Measurements from ENCODE around the gene LAG3.

The LAG3 gene

DNA sequence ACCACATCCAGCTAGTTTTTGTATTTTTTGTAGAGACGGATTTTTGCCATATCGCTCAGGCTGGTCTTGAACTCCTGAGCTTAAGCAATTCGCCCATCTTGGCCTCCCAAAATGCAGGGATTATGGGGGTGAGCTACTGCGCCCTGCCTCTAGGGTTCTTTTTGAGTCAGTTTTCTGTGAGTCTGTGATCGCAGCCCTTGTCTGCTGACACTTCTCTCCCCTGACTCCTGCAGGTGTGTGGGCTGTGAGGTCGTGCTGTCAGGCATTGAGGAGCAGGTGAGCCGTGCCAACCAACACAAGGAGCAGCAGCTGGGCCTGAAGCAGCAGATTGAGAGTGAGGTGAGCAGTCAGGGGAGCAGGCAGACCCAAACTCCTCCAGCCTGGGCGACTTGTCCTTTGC, 42.2 kb upstream of the LAG3 start:
- TF ChIP-seq SIN3A (IDR thresholded peaks at IDR 0.05; ENCODE audit: borderline replicate concordance, insufficient read depth, low read length): no peak
- no peak for TF ChIP-seq TAF1 (IDR thresholded peaks at IDR 0.05; ENCODE audit: borderline replicate concordance, insufficient read depth, low read length)
- TF ChIP-seq, protein P1, sequence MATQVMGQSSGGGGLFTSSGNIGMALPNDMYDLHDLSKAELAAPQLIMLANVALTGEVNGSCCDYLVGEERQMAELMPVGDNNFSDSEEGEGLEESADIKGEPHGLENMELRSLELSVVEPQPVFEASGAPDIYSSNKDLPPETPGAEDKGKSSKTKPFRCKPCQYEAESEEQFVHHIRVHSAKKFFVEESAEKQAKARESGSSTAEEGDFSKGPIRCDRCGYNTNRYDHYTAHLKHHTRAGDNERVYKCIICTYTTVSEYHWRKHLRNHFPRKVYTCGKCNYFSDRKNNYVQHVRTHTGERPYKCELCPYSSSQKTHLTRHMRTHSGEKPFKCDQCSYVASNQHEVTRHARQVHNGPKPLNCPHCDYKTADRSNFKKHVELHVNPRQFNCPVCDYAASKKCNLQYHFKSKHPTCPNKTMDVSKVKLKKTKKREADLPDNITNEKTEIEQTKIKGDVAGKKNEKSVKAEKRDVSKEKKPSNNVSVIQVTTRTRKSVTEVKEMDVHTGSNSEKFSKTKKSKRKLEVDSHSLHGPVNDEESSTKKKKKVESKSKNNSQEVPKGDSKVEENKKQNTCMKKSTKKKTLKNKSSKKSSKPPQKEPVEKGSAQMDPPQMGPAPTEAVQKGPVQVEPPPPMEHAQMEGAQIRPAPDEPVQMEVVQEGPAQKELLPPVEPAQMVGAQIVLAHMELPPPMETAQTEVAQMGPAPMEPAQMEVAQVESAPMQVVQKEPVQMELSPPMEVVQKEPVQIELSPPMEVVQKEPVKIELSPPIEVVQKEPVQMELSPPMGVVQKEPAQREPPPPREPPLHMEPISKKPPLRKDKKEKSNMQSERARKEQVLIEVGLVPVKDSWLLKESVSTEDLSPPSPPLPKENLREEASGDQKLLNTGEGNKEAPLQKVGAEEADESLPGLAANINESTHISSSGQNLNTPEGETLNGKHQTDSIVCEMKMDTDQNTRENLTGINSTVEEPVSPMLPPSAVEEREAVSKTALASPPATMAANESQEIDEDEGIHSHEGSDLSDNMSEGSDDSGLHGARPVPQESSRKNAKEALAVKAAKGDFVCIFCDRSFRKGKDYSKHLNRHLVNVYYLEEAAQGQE (IDR thresholded peaks at IDR 0.05; ENCODE audit: insufficient read depth in 1 of 2, low read depth in 2 of 2, low read length in 2 of 2): no peak
- no peak for TF ChIP-seq POLR2AphosphoS5 (IDR thresholded peaks at IDR 0.05; ENCODE audit: low read depth, low read length)
- no peak for TF ChIP-seq FOXP2 (optimal IDR thresholded peaks at IDR 0.05; ENCODE audit: borderline replicate concordance, extremely low read depth, extremely low read length, insufficient read depth)

DNA sequence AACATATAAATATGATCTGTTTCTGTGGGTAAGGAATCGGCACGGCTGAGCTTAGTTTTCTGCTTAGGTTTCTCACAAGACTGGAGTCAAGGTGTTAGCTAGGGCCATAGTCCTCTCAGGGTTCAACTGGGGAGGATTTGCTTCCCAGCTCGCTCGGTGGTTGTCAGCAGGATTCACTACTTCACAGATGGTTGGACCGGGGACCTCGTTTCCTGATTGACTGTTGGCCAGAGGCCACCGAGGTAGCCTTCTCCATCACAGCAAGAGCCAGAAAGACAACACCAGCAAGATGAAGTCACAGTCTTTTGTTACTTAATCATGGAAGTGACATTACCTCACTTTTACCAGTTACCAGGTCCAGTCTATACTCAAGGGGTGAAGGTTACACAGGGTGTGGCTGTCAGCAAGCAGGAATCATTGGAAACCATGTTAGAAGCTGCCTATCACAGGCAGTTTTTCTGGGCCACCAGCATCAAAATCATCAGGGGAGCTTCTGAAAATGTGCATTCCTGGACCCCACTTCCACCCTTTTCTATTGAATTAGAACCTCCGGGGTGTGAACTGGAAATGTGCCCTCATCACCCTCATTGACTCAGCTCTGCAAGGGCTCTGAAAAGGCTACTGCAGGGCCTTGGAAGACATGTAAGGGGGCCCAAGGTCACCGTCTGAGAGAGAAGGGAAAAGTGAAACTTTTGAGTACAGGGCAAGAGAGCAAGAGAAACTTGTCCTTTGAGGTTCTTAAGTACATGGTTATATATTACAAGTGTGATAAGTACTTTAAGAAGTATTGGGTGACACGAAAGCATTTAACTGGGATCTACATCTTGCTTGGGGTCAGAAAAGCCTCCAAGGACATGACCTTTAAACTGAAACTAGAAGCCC, 37.6 kb upstream of the LAG3 start:
- TF ChIP-seq TAF1 (IDR thresholded peaks at IDR 0.05; ENCODE audit: borderline replicate concordance, insufficient read depth, low read length) (no peak), SIN3A (IDR thresholded peaks at IDR 0.05; ENCODE audit: borderline replicate concordance, insufficient read depth, low read length) (no peak), FOXP2 (optimal IDR thresholded peaks at IDR 0.05; ENCODE audit: borderline replicate concordance, extremely low read depth, extremely low read length, insufficient read depth) (no peak), POLR2AphosphoS5 (IDR thresholded peaks at IDR 0.05; ENCODE audit: low read depth, low read length) (no peak)
- TF ChIP-seq, protein P1 (IDR thresholded peaks at IDR 0.05; ENCODE audit: insufficient read depth in 1 of 2, low read depth in 2 of 2, low read length in 2 of 2): no peak

DNA sequence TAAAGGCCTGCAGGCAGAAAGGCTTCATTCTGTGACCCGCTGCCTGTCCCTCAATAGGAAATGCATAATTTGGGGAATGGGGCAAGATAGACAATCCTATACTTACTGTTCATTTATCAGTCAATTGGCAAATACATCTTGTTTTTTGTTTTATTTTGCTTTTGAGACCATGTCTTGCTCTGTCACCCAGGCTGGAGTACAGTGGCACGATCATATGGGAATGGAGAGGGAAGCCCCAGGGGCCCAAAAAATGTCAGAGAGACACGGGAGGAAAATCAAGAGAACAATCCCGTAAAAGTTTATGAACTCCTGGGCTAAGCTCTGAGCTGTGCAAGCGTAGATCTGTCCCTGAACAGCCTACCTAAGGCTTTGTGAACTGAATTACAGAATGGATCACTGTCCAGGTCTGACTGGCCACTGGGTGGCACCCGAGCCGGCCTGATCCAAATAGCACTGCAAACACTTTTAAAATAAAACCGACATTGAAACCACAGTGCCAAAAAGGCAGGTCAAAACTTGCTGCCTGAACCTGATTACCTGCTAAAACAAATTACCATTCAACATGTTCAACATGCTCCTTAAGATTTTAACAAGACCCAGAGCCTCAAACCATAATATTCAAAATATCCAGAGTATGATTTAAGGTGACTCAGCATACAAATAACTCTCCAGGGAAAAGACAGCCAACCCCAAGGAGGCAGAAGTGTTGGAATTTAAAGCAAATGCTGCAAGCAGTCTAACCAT, 36.7 kb upstream of the LAG3 start:
- TF ChIP-seq FOXP2 (optimal IDR thresholded peaks at IDR 0.05; ENCODE audit: borderline replicate concordance, extremely low read depth, extremely low read length, insufficient read depth): no peak
- TF ChIP-seq, protein P1 (IDR thresholded peaks at IDR 0.05; ENCODE audit: insufficient read depth in 1 of 2, low read depth in 2 of 2, low read length in 2 of 2): no peak
- no peak for TF ChIP-seq SIN3A (IDR thresholded peaks at IDR 0.05; ENCODE audit: borderline replicate concordance, insufficient read depth, low read length)
- no peak for TF ChIP-seq POLR2AphosphoS5 (IDR thresholded peaks at IDR 0.05; ENCODE audit: low read depth, low read length)
- no peak for TF ChIP-seq TAF1 (IDR thresholded peaks at IDR 0.05; ENCODE audit: borderline replicate concordance, insufficient read depth, low read length)

DNA sequence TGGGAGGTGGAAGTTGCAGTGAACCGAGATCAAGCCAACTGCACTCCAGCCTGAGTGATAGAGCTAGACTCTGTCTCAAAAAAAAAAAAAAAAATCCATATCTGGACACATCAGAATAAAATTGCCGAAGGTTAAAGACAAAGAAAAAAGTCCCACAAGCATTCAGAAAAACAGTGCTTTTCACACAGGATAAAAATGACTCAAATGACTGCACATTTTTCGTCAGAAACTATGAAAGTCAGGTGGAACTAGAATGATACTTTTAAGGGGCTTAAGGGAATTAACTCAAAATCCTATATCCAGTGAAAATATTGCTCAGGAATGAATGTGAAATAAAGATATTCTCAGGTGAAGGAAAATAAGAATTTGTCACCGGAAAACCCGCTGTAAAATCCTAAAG, 35.6 kb upstream of the LAG3 start:
- TF ChIP-seq FOXP2 (optimal IDR thresholded peaks at IDR 0.05; ENCODE audit: borderline replicate concordance, extremely low read depth, extremely low read length, insufficient read depth) (no peak), TAF1 (IDR thresholded peaks at IDR 0.05; ENCODE audit: borderline replicate concordance, insufficient read depth, low read length) (no peak), POLR2AphosphoS5 (IDR thresholded peaks at IDR 0.05; ENCODE audit: low read depth, low read length) (no peak), SIN3A (IDR thresholded peaks at IDR 0.05; ENCODE audit: borderline replicate concordance, insufficient read depth, low read length) (no peak)
- TF ChIP-seq, protein P1 (IDR thresholded peaks at IDR 0.05; ENCODE audit: insufficient read depth in 1 of 2, low read depth in 2 of 2, low read length in 2 of 2): no peak
